Measurements from ENCODE around the gene FAM83B. TPM values are rescaled to one million over a fixed set of nuclear protein-coding genes. Genes with fewer than 3 reads are reported as not detected.

FAM83B gene
- total RNA-seq, 1 experiment from 2014 or later = 3.9 TPM

GRCh38 chr6:54805077-54805476 lies 41.5 kb upstream of the FAM83B start (continued):
- TF ChIP-seq, protein P1, sequence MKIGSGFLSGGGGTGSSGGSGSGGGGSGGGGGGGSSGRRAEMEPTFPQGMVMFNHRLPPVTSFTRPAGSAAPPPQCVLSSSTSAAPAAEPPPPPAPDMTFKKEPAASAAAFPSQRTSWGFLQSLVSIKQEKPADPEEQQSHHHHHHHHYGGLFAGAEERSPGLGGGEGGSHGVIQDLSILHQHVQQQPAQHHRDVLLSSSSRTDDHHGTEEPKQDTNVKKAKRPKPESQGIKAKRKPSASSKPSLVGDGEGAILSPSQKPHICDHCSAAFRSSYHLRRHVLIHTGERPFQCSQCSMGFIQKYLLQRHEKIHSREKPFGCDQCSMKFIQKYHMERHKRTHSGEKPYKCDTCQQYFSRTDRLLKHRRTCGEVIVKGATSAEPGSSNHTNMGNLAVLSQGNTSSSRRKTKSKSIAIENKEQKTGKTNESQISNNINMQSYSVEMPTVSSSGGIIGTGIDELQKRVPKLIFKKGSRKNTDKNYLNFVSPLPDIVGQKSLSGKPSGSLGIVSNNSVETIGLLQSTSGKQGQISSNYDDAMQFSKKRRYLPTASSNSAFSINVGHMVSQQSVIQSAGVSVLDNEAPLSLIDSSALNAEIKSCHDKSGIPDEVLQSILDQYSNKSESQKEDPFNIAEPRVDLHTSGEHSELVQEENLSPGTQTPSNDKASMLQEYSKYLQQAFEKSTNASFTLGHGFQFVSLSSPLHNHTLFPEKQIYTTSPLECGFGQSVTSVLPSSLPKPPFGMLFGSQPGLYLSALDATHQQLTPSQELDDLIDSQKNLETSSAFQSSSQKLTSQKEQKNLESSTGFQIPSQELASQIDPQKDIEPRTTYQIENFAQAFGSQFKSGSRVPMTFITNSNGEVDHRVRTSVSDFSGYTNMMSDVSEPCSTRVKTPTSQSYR (CRISPR knock-in tag; IDR thresholded peaks at IDR 0.05) = no peak
- TF ChIP-seq ZNF263 (CRISPR knock-in tag; IDR thresholded peaks at IDR 0.05; ENCODE audit: low read depth) (no peak), CTCF (IDR thresholded peaks at IDR 0.05) (no peak), ELF4 (CRISPR knock-in tag; IDR thresholded peaks at IDR 0.05; ENCODE audit: low read depth) (no peak), ZNF423 (CRISPR knock-in tag; IDR thresholded peaks at IDR 0.05) (no peak), USF2 (CRISPR knock-in tag; IDR thresholded peaks at IDR 0.05) (no peak)
- TF ChIP-seq, protein P2, sequence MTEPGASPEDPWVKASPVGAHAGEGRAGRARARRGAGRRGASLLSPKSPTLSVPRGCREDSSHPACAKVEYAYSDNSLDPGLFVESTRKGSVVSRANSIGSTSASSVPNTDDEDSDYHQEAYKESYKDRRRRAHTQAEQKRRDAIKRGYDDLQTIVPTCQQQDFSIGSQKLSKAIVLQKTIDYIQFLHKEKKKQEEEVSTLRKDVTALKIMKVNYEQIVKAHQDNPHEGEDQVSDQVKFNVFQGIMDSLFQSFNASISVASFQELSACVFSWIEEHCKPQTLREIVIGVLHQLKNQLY (CRISPR knock-in tag; IDR thresholded peaks at IDR 0.05) = no peak

DNA sequence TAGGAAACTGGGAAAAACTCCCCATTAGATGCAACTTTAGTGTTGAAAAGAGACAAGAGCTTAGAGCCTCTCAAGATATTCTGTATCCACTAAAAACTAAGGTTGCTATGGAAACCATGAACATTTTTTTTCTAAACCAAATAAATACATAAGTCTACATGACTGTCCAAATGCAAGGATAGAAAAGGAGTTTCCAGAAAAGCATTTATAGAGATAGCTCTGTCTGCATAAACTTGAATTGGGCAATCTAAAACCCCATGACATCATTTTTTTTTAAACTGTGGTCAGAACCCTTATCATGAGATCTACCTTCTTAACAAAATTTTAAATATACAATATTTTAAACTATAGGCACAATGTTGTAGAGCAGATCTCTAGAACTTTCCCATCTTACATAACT lies 36.4 kb upstream of the FAM83B start:
- CTCF ChIA-PET = no interaction called here
- ATAC-seq = no peak
- H3K9me3 Mint-ChIP-seq = peaks cover 10% of the 10 kb centered on the region

More for the DNA sequence above, 36.4 kb upstream of the FAM83B start:
- Mint-ChIP-seq H3K27me3 (ENCODE audit: low read depth) (no peaks in the 10 kb centered on the region), H3K4me3 (no peak overlapping the region), H3K4me1 (peaks cover 6% of the 10 kb centered on the region; the same call in 1 of the 2 replicates), H3K36me3 (peaks cover 3% of the 10 kb centered on the region), H3K27ac (no peak overlapping the region)
- no peak for DNase-seq (ENCODE audit: low spot score)
- POLR2A ChIA-PET = interaction anchor here (0.6 kb wide), 1 partner anchor 14 kb away, joined by 3 read pairs; no protein-coding TSS in a partner anchor
- TF ChIP-seq CDX4 (CRISPR knock-in tag; IDR thresholded peaks at IDR 0.05; ENCODE audit: borderline replicate concordance) (no peak), HMGA2 (CRISPR knock-in tag; IDR thresholded peaks at IDR 0.05) (no peak)
- TF ChIP-seq, protein P3, sequence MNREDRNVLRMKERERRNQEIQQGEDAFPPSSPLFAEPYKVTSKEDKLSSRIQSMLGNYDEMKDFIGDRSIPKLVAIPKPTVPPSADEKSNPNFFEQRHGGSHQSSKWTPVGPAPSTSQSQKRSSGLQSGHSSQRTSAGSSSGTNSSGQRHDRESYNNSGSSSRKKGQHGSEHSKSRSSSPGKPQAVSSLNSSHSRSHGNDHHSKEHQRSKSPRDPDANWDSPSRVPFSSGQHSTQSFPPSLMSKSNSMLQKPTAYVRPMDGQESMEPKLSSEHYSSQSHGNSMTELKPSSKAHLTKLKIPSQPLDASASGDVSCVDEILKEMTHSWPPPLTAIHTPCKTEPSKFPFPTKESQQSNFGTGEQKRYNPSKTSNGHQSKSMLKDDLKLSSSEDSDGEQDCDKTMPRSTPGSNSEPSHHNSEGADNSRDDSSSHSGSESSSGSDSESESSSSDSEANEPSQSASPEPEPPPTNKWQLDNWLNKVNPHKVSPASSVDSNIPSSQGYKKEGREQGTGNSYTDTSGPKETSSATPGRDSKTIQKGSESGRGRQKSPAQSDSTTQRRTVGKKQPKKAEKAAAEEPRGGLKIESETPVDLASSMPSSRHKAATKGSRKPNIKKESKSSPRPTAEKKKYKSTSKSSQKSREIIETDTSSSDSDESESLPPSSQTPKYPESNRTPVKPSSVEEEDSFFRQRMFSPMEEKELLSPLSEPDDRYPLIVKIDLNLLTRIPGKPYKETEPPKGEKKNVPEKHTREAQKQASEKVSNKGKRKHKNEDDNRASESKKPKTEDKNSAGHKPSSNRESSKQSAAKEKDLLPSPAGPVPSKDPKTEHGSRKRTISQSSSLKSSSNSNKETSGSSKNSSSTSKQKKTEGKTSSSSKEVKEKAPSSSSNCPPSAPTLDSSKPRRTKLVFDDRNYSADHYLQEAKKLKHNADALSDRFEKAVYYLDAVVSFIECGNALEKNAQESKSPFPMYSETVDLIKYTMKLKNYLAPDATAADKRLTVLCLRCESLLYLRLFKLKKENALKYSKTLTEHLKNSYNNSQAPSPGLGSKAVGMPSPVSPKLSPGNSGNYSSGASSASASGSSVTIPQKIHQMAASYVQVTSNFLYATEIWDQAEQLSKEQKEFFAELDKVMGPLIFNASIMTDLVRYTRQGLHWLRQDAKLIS (CRISPR knock-in tag; IDR thresholded peaks at IDR 0.05; ENCODE audit: borderline replicate concordance) = no peak
- TF ChIP-seq, protein P4, sequence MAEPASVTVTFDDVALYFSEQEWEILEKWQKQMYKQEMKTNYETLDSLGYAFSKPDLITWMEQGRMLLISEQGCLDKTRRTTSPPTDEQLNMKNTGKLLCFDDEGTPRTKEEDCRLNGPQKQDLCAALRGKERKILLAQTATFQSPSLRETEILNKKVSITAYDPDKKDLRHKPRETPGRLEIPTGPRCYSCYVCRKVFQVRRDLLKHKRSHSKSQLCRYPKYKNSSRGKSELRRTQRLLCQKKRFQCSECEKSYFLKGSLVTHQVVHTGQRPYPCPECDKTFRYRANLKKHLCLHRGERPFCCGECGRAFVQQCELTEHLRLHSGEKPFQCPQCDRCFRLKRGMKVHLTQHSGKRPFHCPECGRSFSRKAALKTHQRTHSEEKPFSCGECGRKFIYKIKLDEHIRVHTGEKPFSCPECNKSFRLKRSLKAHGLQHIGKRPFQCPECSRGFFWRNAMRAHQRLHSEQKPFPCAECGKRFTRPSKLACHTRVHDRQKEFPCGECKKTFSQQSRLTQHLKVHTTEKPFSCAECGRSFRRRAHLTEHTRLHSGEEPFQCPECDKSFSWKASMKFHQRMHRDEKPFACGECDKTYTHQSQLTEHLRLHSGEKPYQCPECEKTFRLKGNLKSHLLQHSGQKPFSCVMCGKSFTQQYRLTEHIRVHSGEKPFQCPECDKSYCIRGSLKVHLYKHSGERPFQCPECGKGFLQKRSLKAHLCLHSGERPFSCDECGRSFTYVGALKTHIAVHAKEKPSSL (CRISPR knock-in tag; conservative IDR thresholded peaks at IDR 0.05) = no peak
- TF ChIP-seq, protein P5, sequence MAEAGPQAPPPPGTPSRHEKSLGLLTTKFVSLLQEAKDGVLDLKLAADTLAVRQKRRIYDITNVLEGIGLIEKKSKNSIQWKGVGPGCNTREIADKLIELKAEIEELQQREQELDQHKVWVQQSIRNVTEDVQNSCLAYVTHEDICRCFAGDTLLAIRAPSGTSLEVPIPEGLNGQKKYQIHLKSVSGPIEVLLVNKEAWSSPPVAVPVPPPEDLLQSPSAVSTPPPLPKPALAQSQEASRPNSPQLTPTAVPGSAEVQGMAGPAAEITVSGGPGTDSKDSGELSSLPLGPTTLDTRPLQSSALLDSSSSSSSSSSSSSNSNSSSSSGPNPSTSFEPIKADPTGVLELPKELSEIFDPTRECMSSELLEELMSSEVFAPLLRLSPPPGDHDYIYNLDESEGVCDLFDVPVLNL (CRISPR knock-in tag; IDR thresholded peaks at IDR 0.05; ENCODE audit: borderline replicate concordance, low read depth) = no peak
